NCI-H2029 (cell line): ENCODE results near the gene RASL11B.

Experiments used
- DNase-seq: peaks from one replicate; lab custom pipeline; 2025; lab: John Stamatoyannopoulos, UW

Gene RASL11B

DNA sequence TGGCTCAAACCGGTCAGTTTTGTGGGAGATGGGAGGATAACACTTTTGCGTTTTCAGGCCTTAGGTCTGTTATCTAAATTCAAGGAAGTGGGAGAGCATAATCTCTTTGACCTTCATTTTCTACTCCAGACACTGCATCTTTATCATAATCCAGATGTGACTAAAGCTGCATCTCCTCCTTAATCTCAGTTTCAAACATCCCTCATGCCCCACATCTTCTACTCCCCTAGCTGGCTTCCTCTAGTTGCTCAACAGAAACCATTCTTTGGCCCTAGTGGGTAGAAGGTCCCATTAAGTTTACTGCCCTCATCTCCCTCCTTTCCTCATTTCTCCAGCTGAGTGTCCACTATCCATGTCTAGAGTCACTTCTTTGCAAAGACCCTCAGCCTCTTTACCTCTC is 18.8 kb upstream of the RASL11B start:
- no peak for DNase-seq

DNA sequence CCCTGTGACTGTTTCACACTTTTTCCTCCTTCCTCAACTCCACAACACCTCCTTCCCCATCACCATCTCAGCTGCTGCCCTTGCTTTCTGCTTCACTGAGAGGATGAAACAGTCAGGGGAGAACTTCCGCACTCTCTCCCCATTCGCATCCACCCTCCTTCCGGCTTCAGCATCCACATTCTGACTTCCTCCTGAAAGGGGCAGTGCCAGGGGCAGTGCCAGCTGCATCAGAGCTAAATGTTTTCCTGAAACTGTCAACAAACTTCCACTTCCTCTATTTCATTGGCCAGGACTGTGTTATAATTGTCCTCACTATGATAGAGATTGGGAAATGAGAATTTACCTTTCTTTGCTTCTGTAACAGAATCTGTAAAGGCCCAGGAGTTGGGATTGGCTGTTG is 18.2 kb upstream of the RASL11B start:
- no peak for DNase-seq

DNA sequence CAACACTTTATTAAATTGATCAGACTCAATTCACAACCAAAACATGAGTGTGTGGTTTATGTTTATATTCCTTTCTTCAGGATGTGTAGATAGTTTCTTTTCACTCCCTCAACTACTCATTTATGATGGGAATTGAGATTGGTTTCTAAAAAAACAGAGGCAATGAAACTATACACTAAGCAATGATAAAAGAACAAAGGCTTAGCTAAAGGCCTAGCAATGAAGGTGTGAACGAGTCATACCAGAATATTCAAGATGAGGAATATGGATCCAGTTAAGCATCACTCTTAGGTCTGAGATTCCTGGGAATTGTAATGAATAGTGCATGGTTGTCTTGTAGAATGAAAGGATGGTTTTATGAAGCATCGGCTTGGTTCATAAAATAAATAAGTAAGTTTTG is 17.5 kb upstream of the RASL11B start:
- no peak for DNase-seq

DNA sequence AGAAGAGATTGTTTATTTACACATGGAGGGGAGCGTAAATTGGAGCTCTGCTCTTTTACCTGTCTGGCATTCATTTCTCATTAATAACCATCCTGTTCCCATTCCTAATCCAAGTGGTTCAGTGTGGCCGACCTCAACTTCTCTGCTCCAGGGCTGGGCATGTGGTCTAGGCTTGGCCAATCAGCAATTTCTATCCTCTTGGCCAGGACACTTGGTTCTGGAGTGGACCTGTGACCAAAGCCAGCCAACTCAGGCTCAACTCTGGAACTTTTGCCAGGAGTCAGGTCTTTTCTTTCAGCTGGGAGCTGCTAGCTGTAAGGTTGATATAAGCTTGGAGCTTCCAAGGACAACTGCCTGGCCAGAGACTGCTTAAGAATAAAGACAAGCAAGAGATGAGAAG is 15.6 kb upstream of the RASL11B start:
- no peak for DNase-seq

DNA sequence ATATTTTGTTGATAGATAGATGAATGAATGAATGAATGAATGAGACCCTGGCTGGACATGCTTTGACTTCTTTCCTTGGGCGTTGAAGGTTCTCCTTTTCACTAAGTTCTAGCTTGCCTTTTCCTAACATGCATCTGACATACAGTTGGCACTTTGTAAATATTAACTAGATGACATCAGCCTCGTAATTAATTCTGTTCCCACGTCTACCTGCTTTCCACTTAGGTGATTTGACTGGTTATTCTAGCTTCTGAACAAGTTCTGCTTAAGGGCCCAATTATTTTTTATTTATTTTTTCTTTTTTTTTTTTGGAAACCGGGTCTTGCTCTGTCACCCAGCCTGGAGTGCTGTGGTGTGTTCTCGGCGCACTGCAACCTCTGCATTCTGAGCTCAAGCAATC is 13.9 kb upstream of the RASL11B start:
- DNase-seq = no peak

DNA sequence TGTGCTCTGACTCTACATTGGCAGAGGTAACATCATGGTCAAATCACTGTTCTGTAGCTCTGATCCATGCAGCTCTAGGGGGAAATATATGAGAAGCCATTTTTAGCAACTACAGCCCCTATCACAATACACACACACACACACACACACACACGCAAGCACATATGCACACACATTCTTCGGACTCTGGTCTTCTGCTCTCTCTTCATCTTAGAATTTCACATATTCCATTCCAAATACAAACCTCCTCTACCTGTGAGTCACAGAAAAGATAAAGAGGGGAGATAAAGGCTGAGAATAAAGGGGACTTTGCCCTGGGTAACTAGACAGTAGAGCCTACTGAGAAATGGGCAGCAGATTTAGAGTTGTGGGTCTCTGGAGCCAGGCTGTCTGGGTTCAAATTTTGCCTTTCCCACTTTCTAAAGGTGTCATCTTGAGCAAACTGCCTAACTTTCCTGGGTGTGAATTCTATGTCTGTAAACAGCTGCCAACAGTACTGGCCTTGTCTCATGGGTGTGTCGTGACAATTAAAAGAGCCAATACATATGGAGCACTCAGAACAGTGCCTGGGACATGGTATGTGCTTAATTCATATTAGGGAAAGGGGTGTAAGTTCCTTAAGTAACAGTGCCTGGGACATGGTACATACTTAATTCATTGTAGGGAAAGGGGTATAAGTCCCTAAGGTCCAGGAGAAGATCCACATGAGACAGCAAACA is 11.6 kb upstream of the RASL11B start:
- DNase-seq = no peak

DNA sequence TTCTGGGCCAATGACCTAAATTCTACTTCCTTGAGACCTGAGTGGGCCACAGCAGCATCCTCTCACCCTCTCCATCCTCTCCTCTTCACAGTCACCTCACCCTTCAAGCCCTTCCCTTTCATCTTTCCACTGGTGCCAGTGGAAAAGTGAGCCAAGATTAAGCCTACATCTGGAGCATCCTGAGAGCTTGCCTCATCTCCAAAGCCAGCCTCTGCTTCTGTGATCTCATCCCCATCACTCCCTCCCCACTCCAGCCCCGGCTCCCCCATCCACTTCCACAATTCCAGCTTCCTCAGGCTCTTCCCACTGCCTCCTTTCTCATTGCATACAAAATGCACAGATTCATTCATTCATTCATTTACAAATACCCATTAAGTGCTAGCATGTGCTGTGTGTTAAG is 10.1 kb upstream of the RASL11B start:
- no peak for DNase-seq

DNA sequence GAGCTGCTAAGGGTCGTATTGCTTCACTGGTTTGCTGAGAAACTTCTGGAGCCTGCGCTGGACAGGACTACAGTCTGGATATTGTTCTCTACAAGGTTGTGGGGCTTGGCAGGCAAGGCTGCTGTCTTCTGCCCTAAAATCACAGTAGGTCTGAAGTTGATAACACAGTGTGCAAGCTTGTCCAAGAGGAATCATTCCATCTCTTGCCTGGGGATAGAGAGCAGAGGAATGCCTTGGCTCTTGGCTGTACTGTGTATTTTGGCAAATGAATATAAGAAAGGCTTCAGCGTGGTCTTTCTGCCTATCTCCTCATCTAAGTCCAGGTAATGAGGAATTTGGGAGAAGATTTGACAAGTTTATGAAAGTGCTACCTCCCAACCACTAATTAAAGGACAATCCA is 9.4 kb upstream of the RASL11B start:
- no peak for DNase-seq

DNA sequence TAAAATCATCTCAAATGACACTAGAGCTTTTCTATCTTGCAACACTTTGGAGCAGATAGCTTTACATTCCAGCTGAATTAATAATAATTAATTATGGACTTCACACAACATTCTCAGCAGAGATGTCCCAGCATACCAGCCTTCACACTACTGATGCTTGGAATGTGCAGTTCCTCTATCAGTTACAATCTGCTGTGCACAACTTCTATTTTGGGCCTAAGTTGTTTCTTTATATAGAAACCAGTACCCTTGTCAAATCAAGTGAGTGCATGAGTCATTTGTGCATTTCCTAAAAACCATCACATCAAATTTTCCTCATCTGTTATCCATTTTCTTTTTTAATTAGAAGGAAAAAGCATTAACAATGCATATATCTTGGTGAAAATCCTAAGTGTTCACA is 8.8 kb upstream of the RASL11B start:
- no peak for DNase-seq

DNA sequence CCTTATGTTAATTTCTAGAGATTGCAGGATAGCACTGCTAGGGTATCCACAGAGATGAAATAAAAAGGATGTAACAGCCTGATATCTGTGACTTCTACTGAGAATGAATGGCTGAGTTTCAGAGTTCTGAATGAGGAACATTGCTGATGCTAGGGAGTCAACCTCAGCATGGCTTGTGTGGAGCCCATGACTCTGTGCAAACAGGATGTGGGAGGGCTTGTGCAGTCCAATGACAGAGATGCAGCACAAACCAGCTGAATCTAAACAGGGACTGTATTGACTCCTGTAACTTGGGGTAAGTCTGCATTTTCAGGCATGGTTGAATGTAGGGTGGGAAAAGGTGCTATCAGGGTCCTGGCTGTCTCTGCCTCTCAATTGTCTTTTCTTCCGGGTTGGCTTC is 5.3 kb upstream of the RASL11B start:
- no peak for DNase-seq

DNA sequence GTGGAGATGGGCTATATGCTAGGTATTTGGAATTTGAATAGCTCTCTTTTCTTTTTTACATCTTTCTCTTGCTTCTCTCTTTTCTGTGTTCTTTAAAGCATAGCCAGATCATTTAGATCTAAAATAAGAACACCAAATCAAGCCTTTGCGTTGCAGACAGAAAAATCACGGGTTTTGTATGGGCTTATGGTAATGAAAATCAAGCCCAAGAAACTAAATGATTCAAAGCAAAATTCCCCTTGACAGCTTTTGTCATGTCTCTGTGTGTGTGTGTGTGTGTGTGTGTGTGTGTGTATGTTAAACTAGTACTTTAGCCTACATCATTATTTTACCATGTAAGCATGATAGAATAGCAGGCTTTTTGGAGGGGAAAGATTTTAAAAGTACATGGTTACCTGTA is 1.8 kb upstream of the RASL11B start:
- no peak for DNase-seq

DNA sequence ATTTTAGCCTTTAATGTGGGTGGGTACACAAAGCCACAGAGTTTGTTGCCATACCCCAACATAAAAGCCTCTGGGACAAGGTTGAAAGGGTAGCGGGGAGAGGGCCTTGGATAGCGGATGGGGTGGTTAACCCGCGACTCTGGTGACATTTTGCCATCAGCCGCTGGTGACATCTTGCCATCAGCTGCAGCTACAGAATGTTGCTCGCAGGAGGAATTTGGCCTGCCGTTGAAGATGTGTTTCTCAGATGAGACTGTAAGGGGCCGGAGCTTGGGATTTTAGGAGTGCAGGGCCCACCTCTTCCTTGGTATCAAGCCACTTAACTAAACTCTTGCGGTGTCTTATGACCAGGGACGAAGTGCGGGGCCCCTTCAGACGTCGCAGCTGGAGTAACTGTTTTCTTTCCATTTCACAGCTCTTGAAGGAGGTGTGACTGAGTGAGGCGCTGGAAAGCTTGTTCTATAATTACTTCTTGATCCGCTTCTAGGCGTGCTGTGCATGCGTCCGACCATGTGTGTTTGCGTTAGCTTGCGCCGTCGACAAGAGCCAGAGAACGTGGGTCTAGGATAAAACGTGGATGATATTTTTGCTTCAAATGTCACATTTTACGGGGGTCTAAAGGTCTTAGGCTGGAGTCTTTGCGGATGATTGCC is 820 bp upstream of the RASL11B start:
- no peak for DNase-seq

DNA sequence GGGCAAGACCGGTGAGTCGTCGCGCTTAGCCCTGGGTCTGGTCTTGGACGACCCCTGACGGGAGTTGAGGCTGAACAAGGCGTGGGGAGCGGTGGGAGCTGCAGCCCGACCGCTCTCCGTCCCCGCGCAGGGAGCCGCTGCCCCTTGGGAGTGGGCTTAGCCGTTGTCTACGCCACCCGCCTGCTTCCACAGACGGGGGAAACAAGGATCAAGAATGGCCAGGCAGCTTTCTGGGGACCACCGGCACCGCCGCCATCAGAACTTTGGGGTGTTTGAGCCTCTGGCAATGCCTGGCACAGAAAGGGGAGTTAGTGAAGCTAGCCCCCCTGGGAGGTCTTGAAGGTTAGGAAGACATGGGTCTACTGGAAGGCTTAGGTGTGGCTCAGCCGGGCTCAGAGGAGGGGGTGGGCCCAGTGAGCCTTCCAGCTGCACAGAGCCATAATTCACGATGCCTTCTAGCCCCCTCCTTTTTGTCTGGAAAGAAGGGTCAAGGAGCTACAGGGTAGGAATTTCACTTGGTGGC is 583 bp downstream of the RASL11B start:
- no peak for DNase-seq

DNA sequence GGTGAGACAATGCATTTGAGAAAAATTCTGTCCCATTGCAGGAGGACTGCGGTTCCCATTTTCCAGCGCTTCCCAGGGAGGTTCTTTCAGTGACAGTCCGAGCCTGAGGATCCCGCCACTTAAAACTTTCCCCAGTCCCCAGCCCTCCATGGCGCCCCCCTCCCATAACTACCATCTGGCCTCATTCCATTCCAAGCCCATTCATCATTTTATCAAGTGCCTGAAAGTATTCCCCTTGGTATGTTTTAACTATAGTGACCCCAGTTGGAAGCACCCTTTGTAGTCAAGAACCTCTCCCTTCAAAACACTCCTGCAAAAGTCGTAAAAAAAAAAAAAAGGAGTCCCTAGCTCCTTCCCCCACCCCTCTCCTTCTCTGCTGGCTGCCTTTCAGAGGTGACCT is 1.2 kb downstream of the RASL11B start:
- no peak for DNase-seq

DNA sequence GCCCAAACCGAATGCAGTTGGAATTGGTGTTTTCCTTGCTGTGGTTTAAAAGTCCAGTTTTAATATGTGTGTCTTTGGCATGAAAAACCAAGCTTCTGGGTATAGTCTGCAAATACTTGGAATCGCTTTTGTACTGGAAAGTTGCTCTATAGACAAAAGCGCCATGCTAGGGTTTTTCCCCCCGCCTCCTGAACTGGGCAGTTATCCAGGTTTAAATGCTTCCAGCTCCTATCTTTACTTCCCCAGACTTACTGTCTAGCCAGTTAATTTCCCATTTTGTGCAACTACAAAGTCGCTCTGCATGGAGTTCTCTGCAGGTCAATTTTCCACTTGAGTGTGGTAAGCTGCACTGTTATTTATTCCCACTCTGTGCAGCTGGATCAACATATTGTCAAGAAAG is 2.7 kb downstream of the RASL11B start:
- DNase-seq = no peak

DNA sequence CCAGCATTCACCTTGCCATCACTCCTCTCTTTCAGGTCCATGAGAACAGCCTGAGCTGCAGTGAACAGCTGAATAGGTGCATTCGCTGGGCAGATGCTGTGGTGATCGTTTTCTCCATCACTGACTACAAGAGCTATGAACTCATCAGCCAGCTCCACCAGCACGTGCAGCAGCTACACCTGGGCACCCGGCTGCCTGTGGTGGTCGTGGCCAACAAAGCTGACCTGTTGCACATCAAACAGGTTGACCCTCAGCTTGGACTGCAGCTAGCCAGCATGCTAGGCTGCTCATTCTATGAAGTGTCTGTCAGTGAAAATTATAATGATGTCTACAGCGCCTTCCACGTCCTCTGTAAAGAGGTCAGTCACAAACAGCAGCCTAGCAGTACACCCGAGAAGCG is 3.2 kb downstream of the RASL11B start:
- no peak for DNase-seq

DNA sequence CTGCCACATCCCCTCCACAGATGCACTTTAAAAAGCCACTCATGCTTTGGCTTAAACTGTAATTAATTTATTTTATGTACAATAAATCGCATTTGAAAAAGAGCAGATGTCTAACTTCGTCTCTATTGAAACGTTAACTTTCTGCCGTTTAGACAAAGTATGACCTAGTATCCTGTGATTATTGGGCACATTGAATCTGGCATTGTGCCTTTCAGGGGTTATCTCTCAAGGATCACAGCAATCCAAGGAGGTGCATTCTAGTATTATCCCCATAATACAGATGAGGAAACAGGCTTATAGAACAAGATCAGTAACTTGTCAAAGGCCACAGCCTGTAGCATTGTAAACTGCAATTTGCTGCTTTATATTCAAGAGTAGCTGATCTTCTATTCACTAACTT is 4.6 kb downstream of the RASL11B start:
- no peak for DNase-seq

DNA sequence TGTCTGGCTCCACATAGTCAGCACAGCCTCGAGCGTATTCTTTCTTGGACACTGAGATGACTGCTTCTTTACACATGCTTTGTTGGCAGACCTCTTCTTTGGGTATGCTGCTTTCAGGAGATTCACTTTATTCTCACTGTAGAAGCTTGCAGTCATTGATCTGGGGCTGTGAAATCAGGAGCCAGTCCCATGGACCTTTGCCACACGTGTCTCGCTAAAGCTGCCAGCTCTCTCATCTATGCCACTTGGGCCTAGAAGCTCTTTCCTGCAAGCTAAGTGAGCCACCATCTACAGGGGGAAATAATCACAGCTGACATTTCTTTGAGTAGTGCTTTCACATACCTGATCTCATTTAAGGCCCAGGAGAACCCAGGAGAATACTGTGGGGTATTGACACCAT is 5.0 kb downstream of the RASL11B start:
- DNase-seq = no peak

DNA sequence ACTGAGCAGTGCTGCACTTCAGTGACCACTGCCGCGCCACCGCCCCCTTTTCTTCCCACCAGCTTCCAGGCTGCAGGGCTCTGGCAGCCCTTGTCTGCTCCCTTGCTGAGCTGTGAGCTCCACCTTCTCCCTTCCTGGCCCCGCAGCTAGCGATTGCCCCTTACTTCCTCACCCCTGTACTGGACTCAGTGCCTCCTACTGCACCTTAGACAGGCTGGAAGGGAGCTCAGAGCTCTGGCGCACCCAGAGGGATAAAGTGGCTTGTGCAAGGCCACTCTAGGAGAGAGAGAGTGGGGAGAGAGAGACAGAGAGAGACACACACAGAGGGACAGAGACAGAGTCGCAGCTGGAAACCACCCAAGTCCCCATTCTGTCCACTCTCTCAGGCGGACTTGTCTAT is 6.0 kb downstream of the RASL11B start:
- DNase-seq = peak; percentile 64

DNA sequence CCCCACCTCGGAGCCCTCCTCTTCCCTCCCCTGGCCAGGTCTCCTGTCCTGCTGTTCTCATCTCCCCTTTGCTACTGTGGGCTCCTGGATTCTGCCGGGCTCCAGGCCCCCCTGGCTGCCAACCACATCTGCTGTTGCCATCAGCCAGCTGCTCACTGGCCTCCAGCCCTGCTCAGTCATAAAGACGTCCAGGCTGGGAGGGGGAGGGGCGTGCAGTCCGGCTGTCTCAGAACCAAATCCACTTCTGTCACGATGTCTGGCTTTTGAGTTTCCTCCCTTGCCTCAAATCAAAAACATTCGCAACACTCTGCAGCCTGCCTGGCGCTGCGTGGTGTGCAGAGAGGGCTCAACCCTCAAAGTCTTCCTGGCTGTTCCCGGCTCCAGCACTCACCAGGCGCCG is 7.1 kb downstream of the RASL11B start:
- no peak for DNase-seq

DNA sequence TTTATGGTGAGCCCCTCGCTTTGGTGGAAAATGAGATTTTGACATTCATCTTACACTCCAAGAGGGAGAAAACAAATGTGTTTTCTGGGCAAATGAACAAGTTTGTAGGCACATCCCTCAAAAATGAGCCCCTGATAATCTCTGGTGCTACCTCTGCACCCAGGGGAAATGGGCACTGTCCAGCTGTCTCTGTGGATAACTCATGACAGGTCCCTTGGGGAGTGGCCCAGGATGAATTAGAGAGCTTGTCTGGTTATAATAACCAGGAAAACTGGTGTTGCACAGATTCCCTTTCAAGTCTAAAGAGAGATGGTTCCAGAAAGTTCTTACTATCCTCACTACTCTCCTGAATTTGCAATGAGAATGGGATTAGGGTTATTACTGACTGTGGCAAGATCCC is 7.5 kb downstream of the RASL11B start:
- no peak for DNase-seq

DNA sequence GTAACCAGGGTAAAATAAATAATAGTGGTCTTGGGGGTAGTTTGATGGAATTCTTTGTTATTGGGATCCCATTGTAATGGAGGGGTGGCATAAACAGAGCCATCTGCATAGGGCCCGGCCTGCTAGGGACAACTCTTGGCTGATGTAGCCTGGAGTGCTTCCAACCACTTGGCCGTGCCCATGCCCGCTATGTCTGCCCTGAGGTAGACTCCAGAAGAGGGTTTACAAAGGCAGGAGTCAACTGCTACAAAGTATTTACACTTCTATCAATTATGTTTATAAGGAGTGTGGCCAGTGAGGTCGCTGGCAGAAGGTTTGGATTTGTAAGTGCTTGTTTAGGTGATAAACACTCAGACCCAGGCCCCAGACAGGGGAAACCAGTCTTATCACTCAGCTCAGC is 8.1 kb downstream of the RASL11B start:
- DNase-seq = peak; percentile 69

DNA sequence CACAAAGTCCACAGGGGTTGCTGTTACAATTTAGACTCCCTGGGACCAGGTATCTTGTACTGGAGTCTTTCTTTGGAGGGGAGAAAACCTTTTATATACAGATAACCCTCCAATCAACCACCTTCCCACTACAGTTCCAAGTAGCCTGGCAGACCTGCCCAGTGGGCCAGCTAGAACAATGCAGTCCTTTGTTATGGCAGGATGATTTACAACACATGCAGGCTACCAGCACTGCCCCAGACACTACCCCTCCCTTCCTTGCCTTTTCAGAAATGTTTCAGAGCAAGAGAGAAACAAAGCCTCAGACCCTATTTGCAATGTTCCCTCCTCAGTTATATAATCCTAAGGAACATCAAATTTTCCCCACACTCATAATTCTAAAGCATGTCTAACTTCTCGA is 11.1 kb downstream of the RASL11B start:
- DNase-seq = no peak

DNA sequence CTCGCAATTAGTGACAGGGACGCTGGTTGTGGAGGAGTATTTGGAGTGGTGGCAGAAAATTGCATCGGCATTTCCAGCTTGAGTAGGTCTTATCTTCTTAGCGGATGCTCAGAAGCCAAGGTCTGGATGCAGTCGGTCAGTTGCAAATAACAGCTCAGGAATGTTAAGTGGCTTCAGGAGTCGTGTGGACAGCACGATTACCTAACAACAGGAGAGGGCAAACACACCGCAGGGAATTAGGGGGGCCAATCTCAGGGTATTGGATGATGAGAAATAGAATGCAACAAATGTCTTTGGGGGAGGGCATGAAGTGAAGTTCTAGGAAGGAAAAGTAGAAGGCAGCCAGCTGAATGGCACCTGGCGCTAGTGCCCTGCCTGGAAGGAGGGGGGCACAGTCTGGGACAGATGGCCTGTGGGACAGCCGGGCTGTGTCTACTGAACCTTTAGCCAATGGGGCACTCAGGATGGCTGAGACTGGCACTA is 11.8 kb downstream of the RASL11B start:
- DNase-seq = no peak
